Stimulated activated CD4-positive, alpha-beta T cell treated with anti-CD3 and anti-CD28 coated beads, Interleukin-12 subunit alpha, Interleukin-12 subunit beta, amount 100 ng/mL, for 24 hours (primary cell): ENCODE measurements around the gene NCAM2.

ENCODE experiments used
- DNase-seq, 2 experiments: peaks; one replicate each; pipeline ENCODE4 v3.0.0-alpha.2; 2020; ENCODE audit warnings: low read depth in 2 of 2

The NCAM2 gene

DNA sequence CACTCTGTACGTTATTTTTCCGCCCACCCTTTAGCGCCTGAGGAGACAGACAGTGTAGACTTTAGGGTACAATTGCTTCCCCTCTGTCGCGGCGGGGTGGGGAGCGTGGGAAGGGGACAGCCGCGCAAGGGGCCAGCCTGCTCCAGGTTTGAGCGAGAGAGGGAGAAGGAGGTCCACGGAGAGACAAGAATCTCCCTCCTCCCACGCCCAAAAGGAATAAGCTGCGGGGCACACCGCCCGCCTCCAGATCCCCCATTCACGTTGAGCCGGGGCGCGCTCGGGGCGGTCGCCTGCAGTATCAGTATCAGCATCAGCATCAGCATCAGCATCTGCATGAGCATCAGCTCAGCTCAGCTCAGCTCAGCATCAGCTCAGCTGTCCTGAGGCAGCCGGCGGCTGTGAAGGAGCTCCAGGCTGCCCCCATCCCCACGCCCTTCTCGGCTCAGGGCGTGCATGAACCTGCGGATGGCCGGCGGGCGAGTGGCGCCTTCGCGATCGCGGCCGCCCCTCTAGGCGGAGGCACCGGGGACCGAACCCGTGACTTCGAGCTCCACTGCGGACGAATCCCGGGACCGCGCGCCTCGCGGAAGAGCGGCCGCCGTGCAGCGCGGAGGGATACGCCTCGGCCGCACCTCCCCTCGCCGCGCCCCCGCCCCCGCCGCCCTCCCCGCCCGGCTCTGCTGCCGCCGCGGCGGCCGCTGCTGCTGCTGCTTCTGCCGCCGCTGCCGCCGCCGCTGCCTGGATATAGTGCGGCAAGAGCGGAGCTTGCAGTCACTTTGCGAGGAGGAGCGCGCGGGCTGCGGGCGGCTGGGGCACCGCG, at the start of gene NCAM2:
TSS of gene NCAM2 (plus strand) at position 774 of the 820 bp plus-strand sequence.
- peak; percentile 33 for DNase-seq

DNA sequence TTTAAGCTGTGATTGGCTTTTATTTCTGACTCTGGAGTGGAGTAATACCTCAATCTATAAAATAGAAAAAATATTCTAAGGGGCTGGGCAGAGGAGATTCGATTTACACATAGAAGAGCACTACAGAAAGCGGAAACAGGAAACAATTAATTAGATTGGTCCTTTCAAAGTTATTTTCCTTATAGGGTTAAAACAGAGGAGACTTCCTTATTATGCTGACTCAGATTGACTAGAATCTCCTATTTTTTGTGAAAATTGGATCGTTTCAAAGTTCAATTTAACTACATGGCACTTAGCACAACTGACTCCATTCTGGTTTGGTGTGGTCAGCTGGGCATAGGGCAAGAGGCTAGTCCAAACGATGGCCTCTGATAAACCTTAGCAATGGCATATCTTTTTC, 48.3 kb upstream of the NCAM2 start:
- no peak for DNase-seq

DNA sequence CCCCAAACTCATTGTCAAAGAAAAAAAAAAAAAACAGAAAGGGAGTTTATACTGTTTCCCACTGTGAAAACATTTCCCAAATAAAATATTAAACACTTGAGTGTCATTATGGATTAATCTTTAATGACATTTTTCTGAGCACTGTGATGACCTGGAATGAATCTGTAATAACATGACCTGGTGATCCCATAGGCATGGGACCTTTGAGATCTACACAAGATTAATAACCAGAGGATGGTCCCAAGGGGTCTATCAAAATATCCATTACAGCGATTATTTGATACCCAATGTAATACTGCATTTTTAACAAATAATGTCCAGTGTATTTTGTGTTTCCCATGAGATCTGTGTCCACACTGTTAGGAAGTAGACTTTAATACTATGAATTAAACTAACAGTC, 32.4 kb upstream of the NCAM2 start:
- DNase-seq: no peak

DNA sequence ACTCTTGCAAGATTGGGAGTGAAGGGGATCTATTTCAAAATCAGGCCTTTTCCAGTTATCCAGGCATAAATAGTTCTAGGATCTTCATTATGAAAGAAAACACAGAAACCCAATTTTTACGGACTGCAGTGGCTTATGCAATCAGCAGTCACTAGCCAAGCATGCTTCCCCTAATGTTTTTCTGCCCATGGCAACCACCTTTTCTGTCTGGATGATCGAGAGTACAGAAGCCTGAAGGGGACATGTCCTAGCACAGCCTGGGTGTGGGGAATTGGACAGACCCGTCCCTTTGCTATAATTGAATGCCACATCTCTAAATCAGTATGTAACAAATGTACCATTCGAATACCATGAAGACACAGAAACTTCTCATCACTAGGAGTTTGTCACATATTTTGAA, 29.8 kb upstream of the NCAM2 start:
- no peak for DNase-seq

DNA sequence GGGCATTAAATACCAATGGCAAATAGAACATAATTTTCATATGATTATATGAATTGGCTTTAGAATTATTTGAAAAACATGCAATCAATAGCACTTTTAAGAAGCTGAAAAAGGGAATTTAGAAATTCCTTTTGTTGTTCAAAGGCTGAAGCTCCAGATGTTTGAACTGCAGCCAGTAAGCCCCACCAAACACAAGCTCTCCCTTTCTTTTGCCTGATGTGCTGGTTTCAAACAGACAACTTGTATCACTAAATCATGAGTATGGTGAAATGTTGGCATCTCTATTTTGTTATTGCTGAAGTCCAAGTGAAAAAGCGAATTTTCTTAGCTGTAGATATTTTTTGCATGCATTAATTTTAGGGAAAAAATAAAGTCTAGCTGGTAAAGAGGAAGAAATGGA, 27.5 kb upstream of the NCAM2 start:
- DNase-seq: no peak

DNA sequence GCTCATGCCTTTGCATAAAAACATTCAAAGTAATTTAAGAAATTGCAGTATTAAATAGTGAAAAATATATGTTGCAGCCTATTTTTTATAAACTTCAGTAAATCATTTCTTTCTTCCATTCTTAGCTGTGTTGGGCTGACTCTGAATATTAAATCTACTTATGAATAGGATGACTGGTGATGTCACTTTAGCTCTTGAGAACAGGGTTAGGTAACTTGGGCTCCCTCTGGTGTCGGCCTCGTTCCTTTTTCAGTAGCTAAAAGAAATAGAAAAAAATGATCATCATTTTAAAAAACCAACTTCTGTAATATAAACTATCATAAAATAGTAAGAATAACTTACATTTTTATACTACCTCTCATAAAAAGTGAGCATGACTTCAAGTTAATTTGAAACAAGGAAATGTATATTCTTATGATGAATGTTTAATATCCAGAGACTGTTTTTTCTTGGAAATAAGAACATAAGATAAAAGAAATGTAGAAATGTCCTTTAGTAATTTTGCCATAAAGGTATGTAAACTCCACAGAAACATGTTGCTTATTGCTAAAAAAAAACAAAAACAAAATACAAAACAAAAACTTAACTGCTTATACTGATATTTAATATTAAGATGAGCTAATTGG, 26.8 kb upstream of the NCAM2 start:
- peak in 1 of 2 experiments; percentile 6 for DNase-seq

DNA sequence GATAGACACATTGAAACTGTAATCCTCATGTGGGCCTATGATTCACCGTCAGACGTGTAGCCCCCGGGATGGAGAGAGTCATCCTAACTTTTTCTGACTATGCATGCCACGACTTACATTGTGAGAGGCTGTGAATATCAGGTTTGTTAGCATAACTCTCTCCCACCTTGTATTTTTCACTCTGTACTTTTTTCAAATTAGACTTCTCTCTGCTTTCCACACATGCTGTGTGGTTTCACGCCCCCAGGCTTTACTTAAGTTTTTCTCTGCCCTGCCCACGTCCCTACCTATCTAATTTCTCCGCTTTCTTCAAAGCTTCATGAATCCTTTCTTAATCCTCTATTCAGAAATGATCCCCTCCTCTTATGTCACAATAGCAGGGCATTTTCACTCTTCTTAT, 3.4 kb upstream of the NCAM2 start:
- no peak for DNase-seq

DNA sequence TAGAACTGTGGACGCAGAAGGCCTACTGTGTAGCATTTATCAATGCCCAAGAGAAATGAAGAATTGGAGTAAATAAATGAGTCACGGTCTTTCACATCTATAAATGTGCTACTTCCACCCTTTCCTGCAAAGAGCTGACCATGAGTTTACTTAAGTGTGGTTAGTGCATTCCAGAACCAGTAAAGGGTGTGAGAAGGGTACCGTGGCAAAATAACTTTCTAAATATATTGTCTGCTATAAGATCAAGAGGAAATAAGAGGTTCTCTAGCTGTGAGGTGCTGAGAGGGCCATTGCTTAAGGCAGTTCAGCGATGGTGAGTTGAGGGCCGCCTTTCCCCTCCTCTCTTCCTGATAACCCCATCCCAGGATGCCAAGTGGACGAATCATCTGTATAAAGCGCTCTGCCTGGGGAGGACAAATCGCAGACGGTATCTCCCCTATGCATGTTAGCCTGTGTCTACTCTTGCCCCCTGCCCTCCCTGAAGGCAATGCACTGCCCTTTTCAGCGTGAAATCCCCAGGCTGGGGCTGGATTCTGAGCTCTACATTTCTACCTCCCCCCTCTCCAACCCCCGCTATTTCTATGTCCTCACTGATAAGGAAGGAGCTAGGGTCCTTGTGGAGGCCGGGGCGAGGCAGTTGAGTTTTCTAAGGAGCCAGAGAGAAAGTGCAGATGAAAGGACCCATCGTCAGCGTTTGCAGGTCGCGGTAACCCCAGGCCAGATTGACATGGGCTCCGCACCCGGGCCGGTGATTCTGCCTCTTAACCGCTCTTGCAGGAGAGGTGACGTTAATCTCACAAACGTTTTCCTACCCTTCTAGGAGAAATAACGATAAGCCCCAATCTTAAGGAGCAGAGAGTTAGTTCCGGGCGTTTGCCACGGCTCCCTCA, 1.5 kb upstream of the NCAM2 start:
- no peak for DNase-seq

DNA sequence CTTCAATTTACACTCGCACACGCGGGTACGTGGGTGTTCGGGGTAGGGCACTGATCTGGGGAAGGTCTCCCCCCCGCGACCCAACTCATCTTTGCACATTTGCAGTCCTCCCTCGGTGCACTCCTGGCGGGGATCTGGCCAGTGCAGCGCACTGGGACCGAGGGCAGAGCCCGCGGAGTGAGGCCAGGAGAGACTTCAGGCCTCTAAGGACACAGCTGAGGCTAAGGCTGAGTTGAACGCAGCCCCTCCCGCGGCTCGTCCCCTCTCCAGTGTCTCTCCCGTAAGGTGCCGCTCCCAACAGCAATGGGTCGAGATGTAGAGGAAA, 936 bp upstream of the NCAM2 start:
- no peak for DNase-seq

DNA sequence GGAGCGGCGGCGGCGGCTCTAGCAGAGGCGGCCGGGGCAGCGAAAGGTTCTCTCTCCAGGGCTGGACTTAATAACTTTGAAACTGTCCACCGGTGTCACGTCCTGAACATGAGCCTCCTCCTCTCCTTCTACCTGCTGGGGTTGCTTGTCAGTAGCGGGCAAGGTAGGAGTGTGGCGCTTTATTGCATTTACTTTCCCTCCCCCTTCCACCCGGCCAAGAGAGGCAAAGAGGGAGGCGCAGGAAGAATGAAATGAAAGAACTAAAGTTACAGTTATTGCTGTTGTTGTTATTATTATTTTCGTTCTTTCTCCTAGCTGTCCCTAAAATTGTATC, 214 bp downstream of the NCAM2 start:
- no peak for DNase-seq

DNA sequence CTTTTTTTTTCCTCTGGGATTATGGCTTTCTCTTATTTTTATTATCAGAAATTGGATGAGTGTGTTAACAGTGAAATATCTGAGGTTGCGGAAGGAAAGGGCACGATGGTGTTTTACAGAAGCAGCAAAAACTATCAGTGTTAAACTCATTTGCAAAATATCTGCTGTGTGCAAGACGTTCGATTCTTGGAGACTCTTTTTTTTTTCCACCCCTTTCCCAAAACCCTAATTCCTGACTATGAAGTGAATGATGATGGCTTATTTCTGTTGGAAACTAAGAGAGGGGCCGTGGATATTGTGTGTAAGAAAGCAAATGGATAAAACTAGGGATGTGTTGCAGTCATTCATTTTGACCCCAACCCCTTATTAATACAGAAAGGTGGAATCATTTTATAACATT, 677 bp downstream of the NCAM2 start:
- no peak for DNase-seq

DNA sequence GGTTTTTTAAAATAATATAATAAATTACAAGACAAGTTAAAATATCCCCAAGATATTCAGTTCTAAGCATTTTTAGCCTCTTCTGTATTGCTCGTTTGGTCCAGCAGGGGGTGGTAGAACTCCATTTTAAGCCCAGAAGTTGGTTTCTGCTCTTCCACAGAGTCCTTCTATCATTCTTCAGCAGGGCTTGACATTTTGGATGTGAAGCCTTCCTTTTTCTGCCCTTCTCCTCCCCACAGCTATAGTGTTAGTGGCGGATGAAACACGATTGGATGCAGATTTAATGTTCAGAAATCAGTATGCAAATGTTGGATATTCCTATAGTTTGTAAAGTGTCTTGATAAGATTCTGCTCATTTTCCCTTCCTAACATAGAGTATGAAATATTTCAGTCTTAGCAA, 1.4 kb downstream of the NCAM2 start:
- no peak for DNase-seq

DNA sequence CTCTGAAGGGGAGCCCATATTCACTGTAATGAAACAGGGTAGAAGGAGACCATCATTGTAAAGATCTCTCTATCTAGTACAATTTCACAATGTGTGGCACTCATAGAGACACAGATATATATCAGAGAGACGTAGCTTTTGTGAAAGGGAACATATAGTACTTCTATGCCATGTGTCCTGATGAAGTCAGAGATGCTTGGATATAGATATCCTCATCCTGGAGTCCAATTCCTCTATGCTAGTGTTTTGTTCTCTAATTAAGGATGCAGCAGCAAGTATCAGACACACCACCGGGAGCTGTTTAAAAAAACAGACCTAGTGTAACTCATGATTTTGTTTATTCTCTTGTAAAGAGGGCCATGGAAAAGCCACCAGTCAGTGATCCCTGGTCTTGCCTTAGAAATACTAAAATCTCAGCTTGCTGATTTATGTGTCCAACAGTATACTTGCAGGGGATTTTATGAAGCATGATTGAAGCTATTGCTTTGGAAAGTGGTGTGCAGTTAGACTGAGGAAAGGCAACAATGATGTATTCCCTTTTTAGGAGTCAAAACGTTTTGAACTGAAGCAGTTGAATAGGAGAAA, 2.5 kb downstream of the NCAM2 start:
- no peak for DNase-seq

DNA sequence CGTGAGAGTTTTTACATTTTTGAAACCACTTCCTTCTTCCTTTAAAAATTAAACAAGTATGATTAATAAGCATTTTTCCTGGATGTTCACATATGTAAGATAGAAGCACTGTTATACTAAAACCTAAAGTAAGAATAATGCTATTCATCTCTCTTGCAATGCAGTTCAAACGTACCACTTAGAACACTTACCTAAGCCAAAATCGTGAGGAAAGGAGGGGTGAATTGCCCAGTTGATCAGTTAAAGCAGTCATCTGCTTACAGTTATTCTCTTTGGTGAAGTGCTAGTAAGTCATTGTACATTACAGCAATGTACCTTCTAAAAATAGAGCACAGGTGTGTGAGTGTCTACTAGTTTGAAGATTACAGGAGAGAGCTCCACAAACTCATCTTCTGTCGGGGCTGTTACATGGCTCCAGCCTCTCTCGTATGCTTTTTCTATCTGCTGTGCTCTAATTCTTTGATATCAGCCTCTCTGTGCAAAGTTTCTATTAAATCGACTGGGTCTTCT, 3.4 kb downstream of the NCAM2 start:
- DNase-seq: no peak

DNA sequence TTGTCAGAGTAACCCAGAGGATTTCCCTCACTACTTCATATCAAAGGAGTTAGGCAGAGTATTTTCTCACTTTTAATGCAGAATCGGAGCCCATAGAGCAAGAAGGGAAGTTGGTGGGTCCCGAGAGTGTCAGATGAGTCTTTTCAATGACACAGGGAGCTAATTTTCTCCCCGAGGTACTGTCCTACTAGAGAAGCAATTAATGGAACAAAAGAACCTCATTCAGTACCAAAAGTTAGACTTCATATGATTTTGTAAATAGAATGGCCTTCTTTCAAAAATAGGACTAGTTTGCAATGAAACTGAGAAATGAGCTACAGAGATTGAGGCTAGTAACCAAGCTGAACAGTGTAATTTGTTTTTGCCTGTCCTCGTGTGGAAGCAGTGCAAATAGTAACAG, 3.9 kb downstream of the NCAM2 start:
- DNase-seq: no peak

DNA sequence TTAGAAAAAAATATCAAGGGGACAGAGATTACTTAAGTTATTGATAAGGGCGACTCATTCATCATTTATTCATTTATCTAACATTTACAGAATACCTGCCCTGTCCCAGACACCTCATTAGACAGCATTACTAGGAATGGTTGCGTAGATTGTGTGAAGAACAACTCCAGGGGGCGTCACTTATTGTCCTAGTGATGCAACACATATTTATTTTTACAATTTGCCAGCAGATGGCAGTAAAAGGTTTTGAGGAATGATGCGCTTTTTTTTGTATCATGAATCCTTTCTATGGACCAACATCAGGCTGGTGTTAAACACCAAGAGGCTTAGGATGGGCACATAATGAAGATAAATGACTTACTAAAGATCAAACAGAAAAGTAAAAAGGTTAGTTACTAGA, 5.5 kb downstream of the NCAM2 start:
- DNase-seq: no peak

DNA sequence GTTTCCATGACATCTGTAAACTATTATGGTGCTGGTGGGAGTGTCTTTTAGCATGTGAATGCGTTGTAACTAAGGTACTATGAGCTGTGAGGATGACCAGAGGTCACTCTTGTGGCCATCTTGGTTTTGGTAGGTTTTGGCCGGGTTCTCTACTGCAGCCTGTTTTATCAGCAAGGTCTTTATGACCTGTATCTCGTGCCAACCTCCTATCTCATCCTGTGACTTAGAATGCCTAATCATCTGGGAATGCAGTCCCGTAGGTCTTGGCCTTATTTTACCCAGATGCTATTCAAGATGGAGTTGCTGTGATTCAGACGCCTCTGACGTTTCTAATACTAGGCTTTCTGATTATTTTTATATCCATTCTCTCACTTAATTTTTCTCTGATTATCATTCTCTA, 9.4 kb downstream of the NCAM2 start:
- no peak for DNase-seq

DNA sequence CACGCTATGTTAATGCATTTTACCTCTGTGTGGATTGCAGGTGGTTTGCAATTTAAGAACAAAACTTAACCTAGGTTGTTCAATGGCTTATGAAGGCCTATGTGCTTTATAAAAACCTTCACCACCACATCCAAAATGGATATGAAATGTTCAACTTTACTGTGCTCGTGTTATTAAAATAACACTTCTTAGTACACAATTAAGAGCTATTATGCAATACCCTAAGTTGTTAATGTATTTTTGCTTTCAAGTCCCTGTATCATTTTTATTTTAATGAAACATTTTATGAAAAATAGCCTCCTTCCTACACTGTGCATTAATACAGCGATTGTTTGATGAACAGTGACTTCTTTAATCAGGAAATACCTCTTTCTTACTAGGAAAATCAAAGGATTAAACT, 12.0 kb downstream of the NCAM2 start:
- DNase-seq: no peak

DNA sequence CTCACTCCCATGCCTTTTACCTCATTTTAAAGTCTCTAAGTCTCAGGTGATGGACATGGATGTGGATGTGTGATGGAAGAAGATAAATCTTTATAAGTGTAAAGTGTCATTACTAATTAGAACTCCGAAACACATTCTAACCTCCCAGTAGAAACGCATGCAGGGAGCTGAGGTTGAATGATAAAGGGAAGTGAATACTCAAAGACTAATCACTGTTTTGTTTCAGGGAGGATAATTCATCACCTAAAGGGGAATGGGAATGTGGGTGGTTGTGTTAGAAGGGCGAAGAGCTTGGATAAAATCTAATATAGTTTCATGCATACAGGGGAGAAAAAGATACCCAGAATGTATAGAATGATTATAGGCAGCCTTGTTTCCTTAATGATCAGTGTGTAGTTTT, 12.5 kb downstream of the NCAM2 start:
- no peak for DNase-seq

DNA sequence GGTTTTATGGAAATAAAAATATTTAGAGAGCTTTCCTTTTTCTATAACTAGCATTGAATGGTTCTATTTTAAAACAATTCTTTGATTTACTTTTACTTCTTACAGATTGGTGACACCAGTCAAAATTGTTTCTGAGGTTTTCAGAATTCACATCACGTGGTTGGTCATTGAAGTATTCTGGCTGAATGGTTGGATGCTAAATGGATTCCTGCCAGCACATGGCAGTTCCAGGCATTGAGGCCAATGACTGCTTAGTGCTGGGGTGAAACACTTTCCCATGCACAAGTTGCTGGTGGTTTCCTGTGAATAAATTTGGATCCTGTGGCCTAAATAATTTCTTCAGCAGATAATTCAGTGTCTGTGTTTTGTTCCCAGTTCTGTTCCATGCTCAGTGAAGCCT, 20.6 kb downstream of the NCAM2 start:
- no peak for DNase-seq

DNA sequence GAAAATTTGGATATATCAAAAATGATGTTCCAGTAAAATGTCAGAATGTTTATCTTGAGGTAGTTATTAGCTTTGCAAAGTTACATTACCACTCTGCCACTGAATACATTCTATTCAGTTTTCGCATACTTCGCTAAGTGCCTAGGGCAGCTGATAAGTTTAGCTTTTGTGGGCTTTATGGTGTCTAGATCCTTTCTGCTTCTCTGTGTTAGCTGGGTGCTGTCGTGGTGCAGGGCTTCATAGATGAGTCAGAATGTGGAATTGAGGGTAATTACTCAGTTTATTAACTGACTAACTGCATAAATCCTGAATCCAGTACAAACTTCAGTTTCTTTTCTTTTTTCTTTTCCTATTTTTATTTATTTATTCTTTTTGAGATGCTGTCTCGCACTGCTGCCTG, 21.5 kb downstream of the NCAM2 start:
- no peak for DNase-seq

DNA sequence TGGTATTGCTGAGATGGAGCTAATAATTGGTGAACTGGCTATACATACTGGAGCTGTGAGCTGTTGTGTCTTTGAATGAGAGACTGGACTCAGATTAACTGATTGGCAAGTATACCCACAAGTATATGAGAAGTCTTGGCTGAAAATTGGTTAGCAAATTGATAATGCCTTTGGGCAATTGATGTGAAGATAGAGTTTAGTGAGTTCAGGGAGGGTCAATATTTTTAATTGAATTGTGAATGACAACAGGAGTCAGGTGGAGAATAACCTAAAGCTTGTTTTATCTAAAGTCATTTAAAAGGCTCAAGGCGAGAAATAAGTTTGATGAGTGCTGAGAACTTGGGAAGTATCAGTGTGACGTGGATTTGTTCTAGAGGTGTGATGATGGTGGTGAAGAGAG, 27.5 kb downstream of the NCAM2 start:
- DNase-seq: no peak
